ENCODE measurements around the gene SLX4IP. TPM values are rescaled to one million over a fixed set of nuclear protein-coding genes. Genes with fewer than 3 reads are reported as not detected.

Gene SLX4IP
- total RNA-seq, 1 donor from 2014 or later: 5.3 TPM

DNA sequence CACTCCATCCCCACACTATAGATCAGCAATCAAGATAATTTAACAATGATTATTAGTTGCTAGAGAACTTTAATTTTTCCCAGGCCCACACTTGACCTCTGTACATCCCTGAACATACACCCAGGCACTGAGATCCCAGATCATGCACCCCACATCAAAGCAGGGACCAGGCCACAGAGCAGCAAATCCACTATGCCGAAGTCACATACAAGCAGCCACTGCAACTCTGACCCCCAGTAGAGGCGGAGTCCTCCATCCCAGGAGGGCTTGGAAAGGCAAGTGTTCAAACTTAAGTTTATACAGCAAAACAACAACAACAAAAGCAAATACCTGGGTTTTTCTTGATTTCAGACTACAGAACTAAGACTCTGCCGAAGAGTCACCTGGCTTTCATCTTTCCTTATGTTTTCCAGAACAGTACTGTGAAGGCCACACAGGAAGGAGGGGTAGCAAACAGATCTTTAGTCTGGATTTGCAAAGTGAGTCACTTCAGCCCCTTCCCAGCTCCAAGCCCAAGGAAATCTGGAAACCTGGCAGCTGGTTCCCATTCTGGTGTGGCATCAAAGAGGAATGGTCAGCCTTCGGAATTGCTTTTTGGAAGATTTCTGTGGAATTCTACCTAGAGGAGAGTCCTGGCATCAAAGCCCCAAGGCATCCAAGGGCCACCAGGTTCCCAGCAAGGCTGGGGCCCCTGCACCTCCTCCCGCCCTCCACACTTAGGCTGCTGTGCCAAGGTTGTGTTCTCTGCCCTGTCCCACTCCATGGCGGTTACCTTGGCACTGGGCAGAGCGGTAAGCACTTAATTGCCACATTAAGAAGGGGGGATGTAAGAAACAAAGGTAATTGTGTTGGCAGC, 231.3 kb downstream of the SLX4IP start:
- peaks cover 60% of the 10 kb centered on the region for H3K4me1 Mint-ChIP-seq (ENCODE audit: low read depth, unreplicated experiment)
- peaks cover 98% of the 10 kb centered on the region for H3K79me2 ChIP-seq (ENCODE audit: insufficient read depth, low read length)

DNA sequence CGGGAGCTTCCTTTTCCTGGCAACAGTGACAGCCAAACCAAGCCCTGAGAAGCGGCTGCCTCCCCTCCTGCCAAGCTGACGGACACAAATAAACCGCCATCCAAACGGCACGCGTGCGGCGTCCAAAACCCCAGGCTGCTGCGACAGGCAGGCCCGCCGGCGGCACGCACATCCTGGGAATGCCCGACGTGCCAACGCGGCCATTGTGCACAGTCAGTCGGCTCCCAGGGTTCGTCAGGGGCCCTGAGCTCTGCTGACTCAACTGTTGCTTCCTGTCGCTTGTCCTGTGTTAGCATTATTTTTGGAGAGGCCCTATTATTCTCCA, 231.9 kb downstream of the SLX4IP start:
- no peak overlapping the region for H3K27ac Mint-ChIP-seq (ENCODE audit: unreplicated experiment)
- no peak for FAIRE-seq

More for the DNA sequence above, 231.3 kb downstream of the SLX4IP start:
- H3K27ac Mint-ChIP-seq (ENCODE audit: unreplicated experiment): peak overlapping the region; percentile 29
- Histone ChIP-seq H3K4me3 (ENCODE audit: insufficient read depth, low read depth, low read length) (no peak overlapping the region), H3K9me3 (ENCODE audit: insufficient read depth, low read depth, low read length) (no peaks in the 10 kb centered on the region), H4K20me1 (ENCODE audit: insufficient read depth, low read length) (peaks cover 51% of the 10 kb centered on the region), H3K9ac (ENCODE audit: low read length) (peak overlapping the region; percentile 62), H3K4me2 (ENCODE audit: low read length) (peak overlapping the region; percentile 69), H3K27ac (ENCODE audit: low read depth, low read length) (peak overlapping the region; percentile 67), H2AFZ (ENCODE audit: low read depth, low read length) (no peak overlapping the region), H3K4me1 (ENCODE audit: insufficient read depth, low read length) (peaks cover 53% of the 10 kb centered on the region), H3K27me3 (ENCODE audit: insufficient read depth, low read length) (no peaks in the 10 kb centered on the region), H3K36me3 (ENCODE audit: insufficient read depth, low read length) (peaks cover 25% of the 10 kb centered on the region)
- TF ChIP-seq, protein P1, sequence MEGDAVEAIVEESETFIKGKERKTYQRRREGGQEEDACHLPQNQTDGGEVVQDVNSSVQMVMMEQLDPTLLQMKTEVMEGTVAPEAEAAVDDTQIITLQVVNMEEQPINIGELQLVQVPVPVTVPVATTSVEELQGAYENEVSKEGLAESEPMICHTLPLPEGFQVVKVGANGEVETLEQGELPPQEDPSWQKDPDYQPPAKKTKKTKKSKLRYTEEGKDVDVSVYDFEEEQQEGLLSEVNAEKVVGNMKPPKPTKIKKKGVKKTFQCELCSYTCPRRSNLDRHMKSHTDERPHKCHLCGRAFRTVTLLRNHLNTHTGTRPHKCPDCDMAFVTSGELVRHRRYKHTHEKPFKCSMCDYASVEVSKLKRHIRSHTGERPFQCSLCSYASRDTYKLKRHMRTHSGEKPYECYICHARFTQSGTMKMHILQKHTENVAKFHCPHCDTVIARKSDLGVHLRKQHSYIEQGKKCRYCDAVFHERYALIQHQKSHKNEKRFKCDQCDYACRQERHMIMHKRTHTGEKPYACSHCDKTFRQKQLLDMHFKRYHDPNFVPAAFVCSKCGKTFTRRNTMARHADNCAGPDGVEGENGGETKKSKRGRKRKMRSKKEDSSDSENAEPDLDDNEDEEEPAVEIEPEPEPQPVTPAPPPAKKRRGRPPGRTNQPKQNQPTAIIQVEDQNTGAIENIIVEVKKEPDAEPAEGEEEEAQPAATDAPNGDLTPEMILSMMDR (IDR thresholded peaks at IDR 0.05; ENCODE audit: insufficient read depth, low read depth, low read length): no peak
- TF ChIP-seq EZH2 (IDR thresholded peaks at IDR 0.05; ENCODE audit: insufficient read depth, low read length): no peak
- no peaks in the 10 kb centered on the region for H3K9me3 Mint-ChIP-seq (ENCODE audit: unreplicated experiment)
- no peaks in the 10 kb centered on the region for H3K27me3 Mint-ChIP-seq (ENCODE audit: low read depth, unreplicated experiment)
- peak overlapping the region; percentile 61 for H3K4me3 Mint-ChIP-seq (ENCODE audit: unreplicated experiment)
- DNase-seq (ENCODE audit: low read depth): no peak
- peaks cover 41% of the 10 kb centered on the region for H3K36me3 Mint-ChIP-seq (ENCODE audit: low read depth, unreplicated experiment)
- FAIRE-seq: no peak

More for the DNA sequence above, 231.9 kb downstream of the SLX4IP start:
- no peaks in the 10 kb centered on the region for H3K9me3 ChIP-seq (ENCODE audit: insufficient read depth, low read depth, low read length)
- Mint-ChIP-seq H3K4me1 (ENCODE audit: low read depth, unreplicated experiment) (peaks cover 60% of the 10 kb centered on the region), H3K4me3 (ENCODE audit: unreplicated experiment) (peak overlapping the region; percentile 78), H3K9me3 (ENCODE audit: unreplicated experiment) (no peaks in the 10 kb centered on the region), H3K27me3 (ENCODE audit: low read depth, unreplicated experiment) (no peaks in the 10 kb centered on the region), H3K36me3 (ENCODE audit: low read depth, unreplicated experiment) (peaks cover 39% of the 10 kb centered on the region)
- peaks cover 25% of the 10 kb centered on the region for H3K36me3 ChIP-seq (ENCODE audit: insufficient read depth, low read length)
- peak overlapping the region; percentile 69 for H3K4me2 ChIP-seq (ENCODE audit: low read length)
- H3K27ac ChIP-seq (ENCODE audit: low read depth, low read length): peak overlapping the region; percentile 59
- H3K4me1 ChIP-seq (ENCODE audit: insufficient read depth, low read length): peaks cover 55% of the 10 kb centered on the region
- no peak overlapping the region for H2AFZ ChIP-seq (ENCODE audit: low read depth, low read length)
- peak overlapping the region; percentile 17 for H3K4me3 ChIP-seq (ENCODE audit: insufficient read depth, low read depth, low read length)
- no peaks in the 10 kb centered on the region for H3K27me3 ChIP-seq (ENCODE audit: insufficient read depth, low read length)
- H4K20me1 ChIP-seq (ENCODE audit: insufficient read depth, low read length): peaks cover 47% of the 10 kb centered on the region
- TF ChIP-seq, protein P1 (IDR thresholded peaks at IDR 0.05; ENCODE audit: insufficient read depth, low read depth, low read length): no peak
- no peak for TF ChIP-seq EZH2 (IDR thresholded peaks at IDR 0.05; ENCODE audit: insufficient read depth, low read length)
- H3K9ac ChIP-seq (ENCODE audit: low read length): peak overlapping the region; percentile 62
- peaks cover 97% of the 10 kb centered on the region for H3K79me2 ChIP-seq (ENCODE audit: insufficient read depth, low read length)
- peak; percentile 62 for DNase-seq (ENCODE audit: low read depth)

All from astrocyte (in vitro differentiated cells and primary cell).